T-helper 1 cell treated with Interleukin-12 subunit alpha and Interleukin-12 subunit beta and Interleukin-4 antibody, amounts not matched to agents 30 ng/mL and 1 ng/mL, for 36 hours (primary cell): ENCODE data around the gene MON1A. TPM values are rescaled to one million over a fixed set of nuclear protein-coding genes. Genes with fewer than 3 reads are reported as not detected.

ENCODE experiments used
- total RNA-seq: library from RNA; stranded (reverse); gene quantifications from 2 replicates; pipeline ENCODE4 v1.2.3, GENCODE V29; 2022

Gene MON1A
- total RNA-seq, 1 donor from 2014 or later = 13.7 TPM

Other genes with a start within 250 kb of the MON1A start
- gene MST1, start 240.3 kb downstream of the MON1A start, total RNA-seq = 9.3 and 10.9 TPM in 2 replicates
- gene RNF123, start 240.3 kb downstream of the MON1A start, total RNA-seq = 57.9 and 60.0 TPM in 2 replicates
- gene AMIGO3, start 210.1 kb downstream of the MON1A start, total RNA-seq = 0.51 and 0.98 TPM in 2 replicates
- gene GMPPB, start 205.9 kb downstream of the MON1A start, total RNA-seq = 61.8 and 62.8 TPM in 2 replicates
- 42.6 and 47.2 TPM in 2 replicates for gene IP6K1, start 143.3 kb downstream of the MON1A start, total RNA-seq
- gene CDHR4, start 129.9 kb downstream of the MON1A start, total RNA-seq = 0.20 and 0.22 TPM in 2 replicates
- gene INKA1, start 126.5 kb downstream of the MON1A start, total RNA-seq = 0.27 and 0.73 TPM in 2 replicates
- gene UBA7, start 115.9 kb downstream of the MON1A start, total RNA-seq = 272 and 275 TPM in 2 replicates
- gene TRAIP, start 73.2 kb downstream of the MON1A start, total RNA-seq = 20.6 and 25.1 TPM in 2 replicates
- not detected in 2 replicates for gene CAMKV, start 59.9 kb downstream of the MON1A start, total RNA-seq
- 3.7 and 4.8 TPM in 2 replicates for gene MST1R, start 25.9 kb downstream of the MON1A start, total RNA-seq
- gene RBM6, start 10.3 kb upstream of the MON1A start, total RNA-seq = 112 and 114 TPM in 2 replicates
- gene RBM5, start 159.1 kb upstream of the MON1A start, total RNA-seq = 214 and 218 TPM in 2 replicates
- 0.22 TPM in 1 of 2 replicates, not detected in the other for gene SEMA3F, start 225.5 kb upstream of the MON1A start, total RNA-seq